PFSK-1 (cell line): ENCODE measurements around the gene FLAD1.

Experiments
- FOXP2 ChIP-seq: optimal IDR thresholded peaks from 2 replicates; pipeline ENCODE3; 2011; ENCODE audit warnings: borderline replicate concordance, control low read depth, inconsistent platforms; ENCODE audit not compliant: insufficient read depth; ENCODE audit errors: extremely low read length, extremely low read depth
- POLR2AphosphoS5 ChIP-seq: IDR thresholded peaks from 2 replicates; pipeline ENCODE4 v1.6.1; 2012; ENCODE audit warnings: low read depth, mild to moderate bottlenecking, control low read depth, low read length, moderate library complexity
- SIN3A ChIP-seq: IDR thresholded peaks from 2 replicates; pipeline ENCODE4 v1.6.1; 2012; ENCODE audit warnings: mild to moderate bottlenecking, low read length, moderate library complexity, borderline replicate concordance; ENCODE audit not compliant: insufficient read depth
- TAF1 ChIP-seq: IDR thresholded peaks from 2 replicates; pipeline ENCODE4 v1.6.1; 2012; ENCODE audit warnings: low read length, control low read depth, borderline replicate concordance; ENCODE audit not compliant: insufficient read depth
- TF ChIP-seq, protein P1 (sequence below), 2 experiments: IDR thresholded peaks; 2 replicates each; pipeline versions ENCODE4 v1.6.1 to v1.8.0; 2011 to 2012; ENCODE audit warnings: low read depth in 2 of 2, low read length in 2 of 2, control low read depth in 1 of 2, inconsistent platforms in 1 of 2, mild to moderate bottlenecking in 1 of 2, moderate library complexity in 1 of 2; ENCODE audit not compliant: insufficient read depth in 1 of 2

Gene FLAD1

DNA sequence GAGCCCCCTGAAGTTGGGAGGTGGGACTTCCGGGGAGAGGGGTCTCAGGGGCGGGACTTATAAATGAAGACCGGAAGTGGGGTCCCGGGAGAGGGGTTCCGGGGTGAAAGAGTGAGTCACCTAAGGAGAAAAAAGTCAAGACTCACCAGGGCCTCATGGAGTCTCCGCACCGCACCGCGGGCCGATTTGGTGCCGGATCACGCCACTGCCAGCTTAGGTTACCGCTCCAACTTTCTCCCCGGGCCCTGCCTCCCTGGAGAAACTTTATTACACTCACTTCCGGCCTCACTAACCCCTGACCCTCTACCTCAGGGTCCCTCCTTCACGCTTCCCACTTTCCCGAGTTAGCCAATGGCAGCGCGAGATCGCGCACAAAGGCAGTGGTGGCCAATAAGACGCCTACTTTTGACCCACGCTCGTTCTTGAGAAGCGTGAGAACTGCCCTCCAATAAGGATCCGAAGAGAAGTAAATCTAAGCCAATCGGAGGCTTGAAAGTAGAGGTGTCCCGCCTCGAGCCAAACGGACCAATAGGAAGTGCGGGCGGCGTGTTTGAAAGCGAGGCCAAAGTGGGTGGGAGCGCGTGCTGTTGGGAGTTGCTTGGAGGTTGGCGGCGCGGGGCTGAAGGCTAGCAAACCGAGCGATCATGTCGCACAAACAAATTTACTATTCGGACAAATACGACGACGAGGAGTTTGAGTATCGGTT is 8.9 kb upstream of the FLAD1 start, which contains the start of gene CKS1B:
Gene CKS1B (plus strand): TSS at position 580 of the 706 bp plus-strand sequence. CDS start 65 bp downstream, at position 645.
- TF ChIP-seq TAF1: peak; percentile 59
- TF ChIP-seq POLR2AphosphoS5: peak; percentile 82; the same call in 1 of the 2 replicates
- 0 out of 2 replicates have a peak, but pooled peaks have one; percentile 15 for TF ChIP-seq SIN3A
- no peak for TF ChIP-seq FOXP2
- TF ChIP-seq, protein P1, sequence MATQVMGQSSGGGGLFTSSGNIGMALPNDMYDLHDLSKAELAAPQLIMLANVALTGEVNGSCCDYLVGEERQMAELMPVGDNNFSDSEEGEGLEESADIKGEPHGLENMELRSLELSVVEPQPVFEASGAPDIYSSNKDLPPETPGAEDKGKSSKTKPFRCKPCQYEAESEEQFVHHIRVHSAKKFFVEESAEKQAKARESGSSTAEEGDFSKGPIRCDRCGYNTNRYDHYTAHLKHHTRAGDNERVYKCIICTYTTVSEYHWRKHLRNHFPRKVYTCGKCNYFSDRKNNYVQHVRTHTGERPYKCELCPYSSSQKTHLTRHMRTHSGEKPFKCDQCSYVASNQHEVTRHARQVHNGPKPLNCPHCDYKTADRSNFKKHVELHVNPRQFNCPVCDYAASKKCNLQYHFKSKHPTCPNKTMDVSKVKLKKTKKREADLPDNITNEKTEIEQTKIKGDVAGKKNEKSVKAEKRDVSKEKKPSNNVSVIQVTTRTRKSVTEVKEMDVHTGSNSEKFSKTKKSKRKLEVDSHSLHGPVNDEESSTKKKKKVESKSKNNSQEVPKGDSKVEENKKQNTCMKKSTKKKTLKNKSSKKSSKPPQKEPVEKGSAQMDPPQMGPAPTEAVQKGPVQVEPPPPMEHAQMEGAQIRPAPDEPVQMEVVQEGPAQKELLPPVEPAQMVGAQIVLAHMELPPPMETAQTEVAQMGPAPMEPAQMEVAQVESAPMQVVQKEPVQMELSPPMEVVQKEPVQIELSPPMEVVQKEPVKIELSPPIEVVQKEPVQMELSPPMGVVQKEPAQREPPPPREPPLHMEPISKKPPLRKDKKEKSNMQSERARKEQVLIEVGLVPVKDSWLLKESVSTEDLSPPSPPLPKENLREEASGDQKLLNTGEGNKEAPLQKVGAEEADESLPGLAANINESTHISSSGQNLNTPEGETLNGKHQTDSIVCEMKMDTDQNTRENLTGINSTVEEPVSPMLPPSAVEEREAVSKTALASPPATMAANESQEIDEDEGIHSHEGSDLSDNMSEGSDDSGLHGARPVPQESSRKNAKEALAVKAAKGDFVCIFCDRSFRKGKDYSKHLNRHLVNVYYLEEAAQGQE (IDR thresholded peaks at IDR 0.05; ENCODE audit: insufficient read depth in 1 of 2, low read depth in 2 of 2, low read length in 2 of 2): peak in 1 of 2 experiments; percentile 23; a peak in 1 of 4 replicates

DNA sequence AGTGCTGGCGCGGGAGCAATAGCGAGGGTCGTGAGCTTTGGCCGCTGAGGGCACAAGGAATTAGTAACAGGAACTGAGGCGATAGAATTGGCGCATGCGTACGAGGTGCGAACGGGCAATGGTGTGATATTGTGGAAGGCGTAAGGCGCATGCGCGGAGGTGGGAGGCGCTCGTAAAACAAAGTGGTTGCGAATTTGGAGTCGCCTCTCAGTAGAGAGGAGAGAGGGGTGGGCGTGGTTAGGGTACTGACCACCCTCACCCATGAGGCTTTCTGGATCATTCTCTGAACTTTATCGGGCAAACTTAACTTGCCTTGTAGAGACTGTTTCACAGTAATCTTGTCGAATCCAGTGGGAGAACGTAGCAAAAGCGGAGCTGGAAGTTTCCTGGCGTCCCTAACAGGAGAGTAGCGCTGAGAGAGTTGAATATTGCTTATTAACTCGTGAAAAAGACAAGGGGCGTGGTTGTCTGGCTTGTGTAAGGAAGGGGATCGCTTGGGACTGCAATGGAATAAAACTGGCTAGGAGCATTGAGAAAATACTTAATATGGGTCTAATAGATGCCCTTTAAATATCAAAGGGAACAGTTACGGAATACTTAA is 8.2 kb upstream of the FLAD1 start:
- TF ChIP-seq SIN3A (peak; percentile 69; the same call in 1 of the 2 replicates), FOXP2 (no peak), POLR2AphosphoS5 (peak; percentile 63; the same call in 1 of the 2 replicates), TAF1 (peak; percentile 49)
- TF ChIP-seq, protein P1 (IDR thresholded peaks at IDR 0.05; ENCODE audit: insufficient read depth in 1 of 2, low read depth in 2 of 2, low read length in 2 of 2): peak in 1 of 2 experiments; percentile 5; a peak in 1 of 4 replicates

GRCh38 chr1:154975409-154976059 is 7.6 kb upstream of the FLAD1 start:
- TF ChIP-seq TAF1 (0 out of 2 replicates have a peak, but pooled peaks have one; percentile 29), POLR2AphosphoS5 (peak; percentile 33; the same call in 1 of the 2 replicates)
- TF ChIP-seq, protein P1 (IDR thresholded peaks at IDR 0.05; ENCODE audit: insufficient read depth in 1 of 2, low read depth in 2 of 2, low read length in 2 of 2): no peak

DNA sequence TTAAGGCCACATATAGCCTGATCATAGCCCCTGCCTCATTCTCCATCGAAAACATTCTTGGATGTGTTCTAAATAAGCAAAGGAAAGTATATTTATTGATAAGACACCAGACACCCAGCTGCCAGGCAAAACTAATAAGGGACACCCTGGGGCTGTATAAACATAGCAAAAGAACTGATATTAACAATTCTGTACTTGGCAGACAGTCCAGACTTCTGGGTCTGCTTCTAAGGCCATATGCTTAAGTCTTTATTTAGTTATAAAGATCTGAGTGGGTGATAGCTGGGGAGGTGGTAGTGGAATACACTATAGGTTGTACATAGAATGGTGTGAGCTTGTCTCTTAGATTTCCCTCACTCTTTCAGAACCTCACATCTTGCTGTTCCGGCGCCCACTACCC is 4.8 kb upstream of the FLAD1 start:
- TF ChIP-seq, protein P1 (IDR thresholded peaks at IDR 0.05; ENCODE audit: insufficient read depth in 1 of 2, low read depth in 2 of 2, low read length in 2 of 2): no peak
- TF ChIP-seq SIN3A (no peak), POLR2AphosphoS5 (no peak), FOXP2 (no peak), TAF1 (no peak)
